Rectal smooth muscle tissue (tissue), 1 donor: ENCODE data around the gene PFN2.
"Not testable (repeated sequence)": the region's sequence is repeated elsewhere in the genome, so short reads cannot be mapped to it uniquely, and the experiment has no call there.

Source experiments
- H3K27ac ChIP-seq: one replicate; pipeline ENCODE4 v1.7.0; 2013; ENCODE audit warnings: low read depth, low read length, inconsistent platforms
- H3K27me3 ChIP-seq: one replicate; pipeline ENCODE4 v1.7.0; 2013; ENCODE audit warnings: low read length; ENCODE audit not compliant: control insufficient read depth, insufficient read depth
- H3K36me3 ChIP-seq: one replicate; pipeline ENCODE4 v1.7.0; 2013; ENCODE audit warnings: low read length; ENCODE audit not compliant: control insufficient read depth, insufficient read depth
- H3K4me1 ChIP-seq: one replicate; pipeline ENCODE4 v1.7.0; 2013; ENCODE audit warnings: low read length; ENCODE audit not compliant: control insufficient read depth, insufficient read depth
- H3K4me3 ChIP-seq: one replicate; pipeline ENCODE4 v1.7.0; 2013; ENCODE audit warnings: low read length
- H3K9ac ChIP-seq: one replicate; pipeline ENCODE4 v1.7.0; 2013; ENCODE audit warnings: low read length

Gene PFN2

GRCh38 chr3:149938392-149939055, 32.2 kb downstream of the PFN2 start:
- not testable (repeated sequence) for H3K36me3 ChIP-seq, H3K27ac ChIP-seq, H3K4me3 ChIP-seq, H3K9ac ChIP-seq, H3K27me3 ChIP-seq, H3K4me1 ChIP-seq

GRCh38 chr3:149936812-149937230, 33.9 kb downstream of the PFN2 start:
- Histone ChIP-seq H3K4me1 (peaks cover 2% of the 10 kb centered on the region), H3K27ac (no peak overlapping the region), H3K27me3 (no peaks in the 10 kb centered on the region), H3K36me3 (no peaks in the 10 kb centered on the region), H3K9ac (no peak overlapping the region), H3K4me3 (no peak overlapping the region)

GRCh38 chr3:149934524-149934923, 36.2 kb downstream of the PFN2 start:
- Histone ChIP-seq H3K4me3 (no peak overlapping the region), H3K36me3 (no peaks in the 10 kb centered on the region), H3K27ac (no peak overlapping the region)

GRCh38 chr3:149933858-149934257, 36.8 kb downstream of the PFN2 start:
- Histone ChIP-seq H3K27ac (no peak overlapping the region), H3K4me3 (no peak overlapping the region), H3K36me3 (no peaks in the 10 kb centered on the region), H3K27me3 (no peaks in the 10 kb centered on the region), H3K9ac (no peak overlapping the region), H3K4me1 (peaks cover 2% of the 10 kb centered on the region)

More at GRCh38 chr3:149934524-149934923, 36.2 kb downstream of the PFN2 start:
- no peak overlapping the region for H3K9ac ChIP-seq
- H3K27me3 ChIP-seq = no peaks in the 10 kb centered on the region
- H3K4me1 ChIP-seq = peaks cover 2% of the 10 kb centered on the region

- H3K4me3 ChIP-seq = no peak overlapping the region
- H3K27ac ChIP-seq = no peak overlapping the region
- no peaks in the 10 kb centered on the region for H3K36me3 ChIP-seq
- H3K4me1 ChIP-seq = peaks cover 2% of the 10 kb centered on the region
- H3K9ac ChIP-seq = no peak overlapping the region
- no peaks in the 10 kb centered on the region for H3K27me3 ChIP-seq
Measured at GRCh38 chr3:149933008-149933407, 37.7 kb downstream of the PFN2 start.

GRCh38 chr3:149920119-149920518, 50.6 kb downstream of the PFN2 start:
- Histone ChIP-seq H3K27me3 (no peaks in the 10 kb centered on the region), H3K36me3 (peaks cover 2% of the 10 kb centered on the region), H3K9ac (no peak overlapping the region), H3K27ac (no peak overlapping the region), H3K4me3 (no peak overlapping the region), H3K4me1 (no peaks in the 10 kb centered on the region)

- Histone ChIP-seq H3K36me3 (peaks cover 2% of the 10 kb centered on the region), H3K27ac (no peak overlapping the region), H3K4me1 (no peaks in the 10 kb centered on the region), H3K9ac (no peak overlapping the region), H3K4me3 (no peak overlapping the region), H3K27me3 (no peaks in the 10 kb centered on the region)
Measured at GRCh38 chr3:149919509-149919908, 51.2 kb downstream of the PFN2 start.

GRCh38 chr3:149917124-149917667, 53.5 kb downstream of the PFN2 start:
- H3K4me1 ChIP-seq = no peaks in the 10 kb centered on the region
- no peaks in the 10 kb centered on the region for H3K27me3 ChIP-seq
- H3K36me3 ChIP-seq = peaks cover 2% of the 10 kb centered on the region
- H3K27ac ChIP-seq = no peak overlapping the region
- H3K9ac ChIP-seq = no peak overlapping the region
- no peak overlapping the region for H3K4me3 ChIP-seq
